GM04503 (cell line): ENCODE measurements around the gene RTL1.

ENCODE experiments used
- DNase-seq: peaks from one replicate; pipeline ENCODE4 v3.0.0-alpha.2; 2012; ENCODE audit warnings: low read depth

RTL1 gene

DNA sequence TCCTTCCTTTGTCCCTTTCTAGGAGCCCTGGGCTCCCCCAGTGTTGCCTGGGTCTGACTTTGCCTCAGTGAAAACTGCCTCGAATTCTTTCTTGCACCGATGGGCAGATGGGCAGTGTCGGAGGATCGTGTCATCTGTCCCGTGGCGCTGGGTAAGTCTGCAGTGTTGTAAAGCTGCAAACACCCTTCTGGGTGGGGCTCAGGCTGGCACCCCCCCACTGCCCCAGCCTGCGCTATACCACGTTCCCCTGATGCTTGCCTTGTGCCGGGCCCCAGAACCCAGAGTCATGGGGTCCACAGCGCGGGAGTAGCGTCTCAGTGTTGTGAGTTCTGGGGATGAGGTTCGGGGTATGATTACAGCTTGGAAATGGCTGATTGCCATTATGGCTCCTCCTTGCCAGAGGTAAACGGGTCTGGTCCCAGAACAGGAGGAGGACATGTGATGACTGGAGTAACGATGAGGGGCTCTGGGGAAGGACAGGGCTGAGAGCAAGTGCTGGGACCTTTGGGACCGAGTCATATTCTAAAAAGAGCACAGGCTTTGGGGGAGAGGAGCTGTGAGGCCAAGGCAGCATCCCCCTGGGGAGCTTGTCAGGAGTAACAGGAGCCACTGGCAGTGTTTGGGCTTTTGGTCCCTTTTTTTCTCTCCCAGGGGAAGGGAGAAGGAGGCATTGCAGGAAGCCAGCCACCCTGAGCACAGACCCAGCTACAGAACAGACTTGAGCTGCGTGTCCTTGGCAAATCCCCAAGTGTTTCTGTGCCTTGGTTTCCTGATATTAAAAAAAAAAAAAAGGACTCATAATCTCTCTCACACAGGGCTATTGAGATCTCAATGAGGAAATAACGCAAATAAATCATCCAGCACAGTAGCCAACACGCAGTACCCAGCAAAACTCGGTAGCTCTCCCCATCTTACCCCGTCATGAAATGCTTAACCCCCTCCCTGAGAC, 4.3 kb downstream of the RTL1 start:
- DNase-seq = no peak

DNA sequence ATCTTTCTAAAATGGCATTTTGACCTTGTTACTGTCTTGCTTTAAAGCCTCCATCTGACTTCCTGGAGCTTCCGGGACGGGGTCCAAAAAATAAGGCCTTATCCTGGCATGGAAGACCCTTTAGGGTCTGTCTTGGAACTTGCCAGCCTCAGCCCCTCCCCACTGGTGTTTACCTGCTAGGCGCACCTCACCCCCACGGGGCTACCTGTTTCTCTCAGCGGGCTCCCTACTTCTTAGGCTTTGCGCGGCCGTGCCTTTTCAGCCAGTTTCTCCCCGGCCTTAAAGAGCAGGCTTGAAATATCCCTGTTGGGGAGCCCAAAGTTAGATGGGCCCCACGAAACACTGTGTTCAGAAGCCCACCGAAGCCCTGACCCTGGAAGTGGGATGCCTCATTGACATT, 5.1 kb downstream of the RTL1 start:
- no peak for DNase-seq

DNA sequence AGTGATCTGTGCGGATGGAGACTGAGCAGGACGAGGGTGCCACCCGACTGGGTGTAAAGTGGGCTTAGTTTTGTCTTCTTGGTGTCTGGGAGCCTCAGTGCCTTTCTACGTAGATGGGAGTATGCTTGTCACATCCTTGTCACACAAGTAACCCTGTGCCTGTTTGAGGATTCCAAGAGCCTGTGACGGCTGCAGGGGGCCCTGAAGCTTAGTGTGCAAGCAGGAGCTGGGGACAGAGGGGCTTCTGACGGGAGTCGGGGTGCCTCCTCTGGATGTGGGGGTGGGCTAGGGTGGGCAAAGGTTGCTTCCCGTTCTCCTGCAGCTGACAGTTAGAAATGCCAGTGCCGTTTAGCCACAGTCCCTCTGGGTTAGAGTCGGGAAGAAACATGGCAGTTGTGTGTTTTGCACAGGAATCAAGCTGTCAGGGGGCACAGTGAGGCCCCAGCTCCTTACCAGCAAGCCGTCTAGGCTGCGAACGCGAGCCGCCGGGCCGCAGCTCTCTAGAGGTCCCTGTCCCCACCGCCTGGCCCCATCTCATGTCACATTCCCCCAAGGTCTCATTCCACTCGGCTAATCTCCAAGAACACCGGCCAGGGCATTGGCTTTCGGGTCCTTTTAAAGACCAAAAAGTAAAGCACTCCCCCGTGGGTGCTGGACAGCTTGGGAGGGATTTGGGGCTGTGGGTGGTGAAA, 7.0 kb downstream of the RTL1 start:
- DNase-seq = no peak

DNA sequence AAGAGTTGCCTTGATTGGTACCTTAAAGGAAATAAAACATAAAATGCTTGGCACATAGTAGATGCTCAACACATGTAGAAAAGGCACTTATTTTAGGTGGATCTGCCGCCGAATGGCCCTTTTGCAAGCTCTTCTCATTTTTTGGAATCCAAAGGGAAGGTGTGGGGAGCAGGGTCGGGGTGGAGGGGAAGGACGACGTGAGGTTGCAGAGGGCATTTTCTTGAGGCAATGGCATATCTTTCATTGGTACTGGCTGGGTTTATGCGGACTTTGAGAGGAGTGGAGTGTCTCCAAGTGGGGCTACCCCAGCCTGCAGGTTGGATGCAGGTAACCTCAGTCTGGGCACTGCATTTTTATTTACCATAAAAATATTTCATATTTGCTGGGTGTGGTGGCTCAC, 8.1 kb downstream of the RTL1 start:
- DNase-seq = no peak

DNA sequence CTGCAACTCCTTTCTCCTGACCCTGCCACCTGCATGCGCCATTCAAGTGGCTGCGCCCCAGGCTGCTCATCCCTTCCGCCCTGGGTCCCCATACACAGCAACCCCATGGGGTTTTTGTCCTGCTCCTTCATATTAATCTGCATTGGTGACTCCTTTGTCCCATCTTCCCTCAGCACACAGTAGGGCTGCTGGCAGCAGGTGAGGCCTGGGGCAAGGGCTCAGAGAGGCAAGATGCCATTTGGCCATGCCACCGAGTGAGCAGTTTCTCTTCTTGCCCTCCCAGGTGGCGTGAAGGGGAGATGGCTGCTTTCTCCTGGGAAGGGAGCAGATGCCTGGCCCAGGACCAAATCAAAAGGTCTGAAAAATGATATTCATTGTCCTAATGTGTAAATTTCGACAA, 9.1 kb downstream of the RTL1 start:
- DNase-seq = no peak

DNA sequence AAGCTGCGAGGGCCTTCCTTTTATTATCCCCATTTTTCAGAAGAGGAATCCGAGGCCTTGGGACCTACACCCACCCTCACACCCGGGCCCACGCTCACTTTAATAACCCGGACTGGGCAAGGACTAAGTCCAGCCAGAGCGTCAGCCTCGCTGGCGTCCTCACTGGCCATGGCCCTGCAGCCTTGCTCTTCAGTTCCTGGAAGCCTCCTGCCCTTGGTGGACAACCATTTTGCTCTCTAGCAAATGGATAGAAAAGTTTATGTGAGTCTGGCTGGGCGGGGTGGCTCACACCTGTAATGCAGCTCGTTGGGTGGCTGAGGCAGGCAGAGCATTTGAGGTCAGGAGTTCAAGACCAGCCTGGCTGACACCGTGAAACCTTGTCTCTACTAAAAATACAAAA, 9.8 kb downstream of the RTL1 start:
- DNase-seq = no peak

DNA sequence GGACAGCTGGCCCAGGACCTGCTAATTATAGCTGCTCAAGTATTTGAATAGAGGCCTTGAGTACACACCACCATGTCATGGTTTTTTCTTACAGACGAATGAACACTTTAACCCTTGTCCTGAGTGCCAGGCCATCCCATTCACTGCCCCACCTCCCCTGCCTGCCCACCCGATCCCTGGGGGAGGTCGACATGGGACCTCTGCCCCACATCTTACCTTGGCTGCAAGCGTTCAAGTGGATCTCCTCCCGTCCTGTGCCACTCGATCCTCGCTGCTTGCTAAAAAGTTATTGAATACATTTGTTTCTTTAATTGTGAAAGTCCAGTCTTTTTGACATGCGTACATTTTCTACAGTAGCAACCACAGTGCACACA, 10.3 kb downstream of the RTL1 start:
- no peak for DNase-seq

DNA sequence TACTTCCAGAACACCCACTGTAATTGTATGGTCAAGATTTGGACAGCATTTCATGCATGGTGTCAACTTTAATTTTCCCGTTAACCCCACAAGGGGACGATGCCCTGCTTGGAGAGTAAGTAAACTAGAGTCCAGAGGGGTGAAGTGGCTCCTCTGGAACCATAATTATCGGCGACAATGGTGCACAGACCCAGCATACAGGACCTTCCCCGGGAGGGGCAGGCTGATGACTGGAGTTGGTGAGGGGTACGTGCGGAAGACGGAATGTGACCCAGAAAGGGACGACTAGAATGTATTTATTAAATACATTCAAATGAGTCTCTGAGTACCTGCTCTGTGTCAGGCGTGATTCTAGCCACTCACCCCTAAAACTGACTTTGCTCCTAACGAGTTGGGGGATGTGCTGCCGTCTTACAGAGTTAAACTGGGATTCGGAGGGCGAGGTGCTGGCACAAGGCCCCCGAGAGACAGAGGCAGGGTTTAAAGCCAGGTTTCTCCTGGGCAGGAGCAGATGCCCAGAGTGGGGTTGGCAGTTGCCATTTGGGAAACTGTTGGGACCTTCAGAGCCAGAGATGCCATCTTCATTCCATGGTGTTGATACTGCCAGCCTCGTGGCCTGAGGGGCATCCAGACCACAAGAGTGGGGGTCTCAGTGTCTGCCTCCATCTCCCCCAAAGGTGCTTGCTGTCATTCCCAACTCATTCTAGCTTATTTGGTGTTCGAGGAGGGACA, 10.9 kb downstream of the RTL1 start:
- no peak for DNase-seq

DNA sequence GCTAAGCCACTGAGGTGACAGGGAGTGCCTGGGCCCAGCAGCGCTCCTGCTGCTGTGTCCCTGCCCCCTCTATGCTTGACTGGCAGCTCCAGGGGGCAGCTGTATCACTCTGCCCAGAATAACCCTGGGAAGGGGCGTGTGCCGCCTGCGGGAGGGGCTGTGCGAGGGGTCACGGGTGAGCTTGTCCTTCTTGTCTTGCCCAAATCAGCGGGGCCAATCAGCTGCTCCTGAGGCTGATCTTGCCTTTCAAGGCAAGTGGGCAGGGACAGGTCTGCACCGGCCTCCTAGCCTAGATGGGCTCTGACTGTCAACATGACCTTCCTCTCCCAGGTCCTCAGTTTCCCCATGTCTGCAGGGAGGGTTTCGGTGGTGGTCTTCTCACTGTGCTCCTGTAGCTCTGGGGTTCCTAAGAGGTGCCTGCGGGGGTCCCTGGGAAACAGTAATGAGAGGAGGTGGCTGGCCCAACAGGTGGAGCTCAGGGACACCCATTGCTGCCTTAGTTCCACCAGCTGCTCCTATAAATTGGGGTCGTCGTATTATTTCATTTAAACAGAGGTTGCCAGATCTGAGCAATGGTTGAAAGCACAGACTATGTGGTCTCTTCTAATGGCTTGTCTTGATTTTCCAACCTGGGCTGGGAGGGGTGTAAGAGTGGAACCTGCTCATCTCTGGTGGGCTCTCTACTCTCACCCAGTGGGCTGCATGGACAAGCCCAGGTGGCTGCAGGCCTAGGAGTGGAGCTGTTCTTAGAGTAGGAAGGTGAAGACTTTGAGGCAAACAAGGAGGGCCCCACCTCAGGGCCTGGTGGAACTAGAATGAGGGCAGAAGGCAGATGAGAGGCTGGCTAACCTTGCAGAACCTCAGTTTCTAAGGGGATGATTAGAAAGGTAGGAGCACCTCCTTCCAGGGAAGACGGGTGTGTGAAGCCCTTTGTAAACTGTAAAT, 11.7 kb downstream of the RTL1 start:
- no peak for DNase-seq

DNA sequence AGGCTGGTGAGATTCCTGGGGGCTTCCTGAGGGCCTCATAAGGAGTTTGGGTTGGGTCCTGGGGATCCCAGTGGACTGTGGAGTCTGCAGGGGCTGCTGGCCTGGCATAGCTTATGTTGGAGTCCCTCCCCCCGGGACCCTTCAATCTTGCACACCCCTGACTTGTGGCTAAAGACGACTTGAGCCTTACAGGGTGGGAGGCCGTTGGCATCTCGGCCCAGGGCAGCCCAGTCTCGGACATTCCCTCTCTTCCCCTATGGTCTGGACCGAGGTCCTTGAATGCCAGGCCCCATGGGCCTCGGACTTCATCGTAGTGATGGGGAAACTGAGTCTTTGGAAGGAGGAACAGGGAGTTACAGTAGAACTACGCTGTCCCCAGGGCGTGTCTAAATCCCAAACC, 12.5 kb downstream of the RTL1 start:
- DNase-seq = no peak

DNA sequence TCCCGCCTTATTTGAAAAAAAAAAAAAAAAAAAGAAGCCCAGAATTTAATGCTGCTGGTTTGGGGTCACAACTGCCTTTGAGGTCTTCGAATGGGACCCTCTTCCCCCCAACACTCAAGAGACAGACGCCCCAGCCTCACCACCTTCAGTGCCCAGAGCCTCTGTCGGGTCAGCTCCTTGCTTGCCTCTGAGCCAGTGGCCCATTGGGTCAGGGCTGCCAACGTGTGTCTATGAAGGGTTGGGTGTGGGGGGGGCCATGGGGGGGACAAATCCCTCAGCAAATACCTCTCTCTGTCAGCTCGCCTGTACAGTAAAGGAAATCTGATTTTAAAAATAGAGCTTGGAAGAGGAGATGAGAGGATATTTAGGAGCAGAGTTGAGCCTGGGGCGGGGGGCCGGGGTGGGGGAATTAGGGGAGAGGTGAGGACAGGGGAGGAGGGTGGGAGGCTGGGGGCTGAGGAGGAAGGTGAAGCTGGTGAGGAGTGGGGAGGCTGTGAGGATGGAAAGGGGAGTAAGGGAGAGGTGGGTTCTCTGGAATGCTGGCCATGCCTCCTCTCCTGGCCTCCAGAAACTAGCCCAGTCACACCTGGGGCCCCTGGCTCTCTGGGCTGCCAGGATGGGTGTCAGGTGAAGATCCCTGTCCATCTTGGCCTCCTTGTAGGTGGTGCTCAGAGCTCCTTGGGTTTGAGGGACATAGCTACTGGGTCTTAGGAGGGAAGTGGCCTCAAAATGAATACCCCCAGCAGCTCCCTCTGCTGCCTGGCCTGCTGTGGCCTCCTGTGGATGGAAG, 13.3 kb downstream of the RTL1 start:
- no peak for DNase-seq

DNA sequence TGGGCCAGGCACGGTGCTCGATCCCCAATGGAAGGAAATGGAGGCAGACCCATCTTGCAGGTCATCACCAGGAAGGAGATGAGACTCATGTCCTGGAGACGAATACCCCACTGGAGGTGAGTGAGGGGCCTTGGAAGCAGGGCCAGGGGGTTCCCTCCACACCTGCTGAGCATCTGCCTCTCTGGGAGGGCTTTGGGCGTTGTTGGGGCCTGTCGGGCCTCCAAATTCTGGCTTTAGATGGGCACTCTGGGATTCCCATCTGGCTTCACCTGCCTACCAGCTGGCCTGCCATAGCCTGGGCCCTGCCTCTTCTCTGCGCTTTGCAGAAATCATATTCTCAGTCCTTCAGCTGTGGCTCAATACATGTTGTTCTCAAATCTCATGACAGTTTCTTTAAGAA, 13.9 kb downstream of the RTL1 start:
- no peak for DNase-seq

DNA sequence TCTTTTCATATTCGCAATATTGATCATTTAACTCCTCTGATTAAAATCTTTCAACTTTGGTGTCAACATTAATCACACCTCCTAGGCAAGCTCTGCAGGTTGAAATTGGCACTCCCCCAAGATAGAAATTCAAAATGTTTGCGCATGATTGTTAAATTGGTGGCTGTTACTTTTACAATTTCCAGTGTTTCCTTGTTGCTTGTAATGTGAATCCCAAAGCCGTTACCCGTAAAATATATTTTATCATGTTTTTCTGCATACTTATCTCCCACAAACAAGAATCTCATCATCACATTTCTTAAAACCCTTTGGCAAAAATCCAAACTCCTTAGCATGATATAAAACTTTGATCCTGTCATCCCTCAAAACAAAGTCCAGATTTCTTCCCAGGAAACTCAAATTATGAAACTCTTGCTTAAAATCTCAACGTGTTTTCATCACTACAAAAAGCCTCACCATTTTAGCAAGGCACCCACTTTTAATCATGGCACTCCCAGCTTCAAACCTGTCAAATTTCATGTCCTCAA, 14.7 kb downstream of the RTL1 start:
- no peak for DNase-seq

DNA sequence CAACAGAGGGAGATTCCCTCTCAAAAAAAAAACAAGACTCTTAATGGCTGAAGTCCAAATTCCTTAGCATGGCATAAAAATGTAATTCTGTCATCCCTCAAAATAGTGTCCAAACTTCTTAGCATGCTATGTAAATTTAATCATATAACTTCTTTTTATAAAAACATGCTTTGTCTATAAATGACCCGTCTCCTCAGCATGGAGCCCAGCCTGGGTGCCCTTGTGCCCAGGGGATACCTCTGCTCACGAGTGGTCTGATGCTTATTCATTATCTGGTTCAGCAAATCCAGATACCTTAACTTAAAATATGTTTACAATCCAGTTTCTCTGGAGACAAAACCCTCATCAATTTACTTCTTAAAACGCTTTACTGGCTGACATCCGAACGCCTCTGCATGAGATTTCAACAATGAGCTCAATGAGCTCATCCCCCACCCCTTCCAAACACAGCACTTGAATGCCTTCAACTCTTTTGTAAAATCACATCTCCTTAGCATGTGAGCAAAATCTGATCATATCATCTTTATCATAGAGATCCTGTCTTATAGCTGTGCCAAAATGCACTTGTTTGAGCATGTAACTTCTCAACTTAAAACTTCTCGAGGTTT, 15.7 kb downstream of the RTL1 start:
- DNase-seq = no peak

DNA sequence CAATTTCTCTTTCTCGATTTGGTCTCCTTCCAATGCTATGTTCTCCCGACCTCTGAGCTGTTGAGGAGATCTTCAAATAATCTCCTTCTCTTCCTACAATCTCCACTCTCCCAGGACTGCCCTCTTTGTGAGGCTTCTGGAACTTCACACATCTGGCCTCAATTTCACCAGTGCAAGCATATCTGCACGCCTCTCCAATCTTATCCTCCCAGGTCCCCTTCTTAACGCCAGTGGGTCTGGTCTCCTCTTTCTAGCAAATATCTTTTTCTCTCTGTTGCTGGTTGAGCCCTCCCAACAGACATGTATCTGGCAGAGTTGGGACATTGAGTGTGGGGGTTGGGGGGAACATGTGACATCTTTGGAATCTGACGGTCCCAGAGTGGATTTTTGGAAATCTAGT, 17.9 kb downstream of the RTL1 start:
- no peak for DNase-seq

DNA sequence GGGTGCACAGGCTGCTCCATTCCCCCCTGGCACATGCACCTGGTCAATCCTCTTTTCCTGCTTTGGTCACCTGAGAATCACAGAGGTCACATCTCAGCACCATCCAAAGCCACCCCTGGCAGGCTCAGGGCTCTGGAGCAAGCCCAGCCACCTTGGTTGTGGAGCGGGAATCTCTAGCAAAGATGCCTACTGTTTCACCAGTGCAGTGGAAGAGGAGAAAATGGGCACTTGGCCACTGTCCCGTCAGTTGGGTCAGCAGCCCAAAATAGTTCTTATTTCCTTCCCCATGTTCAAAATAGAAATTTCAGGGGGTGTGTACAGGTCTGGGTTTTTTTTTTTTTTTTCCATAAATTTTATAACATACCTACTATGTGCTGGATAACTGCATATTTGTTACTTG, 18.3 kb downstream of the RTL1 start:
- DNase-seq = no peak

DNA sequence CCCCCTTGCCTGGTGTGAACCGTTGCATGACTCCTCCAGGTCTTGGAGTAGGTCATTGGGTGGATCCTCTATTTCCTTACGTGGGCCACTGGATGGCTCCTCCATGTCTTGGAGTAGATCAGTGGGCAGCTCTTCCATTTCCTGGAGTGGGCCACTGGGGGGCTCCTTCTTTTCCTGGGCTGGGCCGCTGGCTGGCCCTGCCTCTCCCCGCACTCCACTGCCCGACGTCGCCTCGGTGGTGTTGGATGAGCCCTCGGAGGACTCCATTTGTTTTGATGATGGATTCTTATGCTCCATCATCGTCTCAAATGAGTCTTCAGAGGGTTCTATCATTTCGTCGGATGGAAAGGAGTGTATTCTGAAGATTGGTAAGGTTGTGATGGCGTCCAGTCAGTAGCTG, 19.1 kb downstream of the RTL1 start:
- DNase-seq = no peak

DNA sequence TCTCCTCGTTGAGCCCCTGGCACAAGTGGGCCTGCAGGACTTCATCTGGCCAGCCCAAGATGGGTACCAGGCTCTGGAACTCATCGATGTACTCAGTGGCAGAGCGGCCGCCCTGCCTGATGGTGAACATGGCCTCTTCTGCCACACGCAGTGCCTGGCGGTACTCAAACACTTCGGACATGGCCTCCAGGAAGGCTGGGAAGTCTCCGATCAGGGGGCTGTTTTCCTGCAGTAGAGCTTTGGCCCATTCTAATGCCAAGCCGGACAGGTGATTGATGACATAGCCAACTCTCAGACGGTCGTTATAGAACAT, 19.8 kb downstream of the RTL1 start:
- no peak for DNase-seq

DNA sequence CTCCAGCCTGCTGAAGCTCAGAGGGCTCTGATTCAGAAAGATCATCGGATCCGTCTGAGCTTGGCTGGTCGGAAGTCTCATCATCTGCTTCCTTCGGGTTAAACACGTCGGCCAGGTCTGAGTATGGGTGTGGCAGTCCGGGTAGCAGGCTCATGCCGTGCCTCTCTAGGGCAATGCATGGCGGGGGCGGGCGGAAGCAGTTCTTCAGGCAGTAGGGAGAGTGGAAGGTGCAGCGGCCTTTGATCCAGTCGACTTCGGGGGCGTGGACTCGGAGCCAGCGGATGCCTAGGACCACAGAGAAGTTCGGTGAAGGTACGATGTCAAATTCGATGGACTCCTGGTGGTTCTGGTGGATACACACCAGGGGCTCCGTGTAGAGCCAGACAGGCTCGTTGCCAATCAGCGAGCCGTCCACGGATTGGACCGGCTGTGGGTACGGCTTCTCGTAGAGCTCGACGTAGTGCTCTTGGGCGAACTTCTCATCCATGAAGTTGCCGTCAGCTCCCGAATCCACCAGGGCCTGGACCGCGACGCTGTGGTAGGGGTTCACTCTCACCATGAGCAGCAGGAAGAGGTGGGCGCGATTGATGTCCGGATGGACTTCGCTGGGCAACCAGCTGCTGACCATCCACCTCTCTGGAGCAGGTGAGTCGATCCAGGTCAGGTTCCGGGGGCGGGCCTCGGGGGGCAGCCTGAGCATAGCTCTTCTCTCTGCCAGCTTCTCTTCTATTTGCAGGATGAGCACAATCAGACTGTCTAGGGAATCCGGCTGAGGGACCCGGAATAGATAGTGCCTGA, 20.3 kb downstream of the RTL1 start:
- DNase-seq = no peak
